Hippocampal formation (tissue), 2 donors: ENCODE data around the gene TRAFD1.
A peak's percentile ranks its signal among the peaks of the same experiment; 100 is the strongest.
"Not testable (repeated sequence)": the region's sequence is repeated elsewhere in the genome, so short reads cannot be mapped to it uniquely, and the experiment has no call there.

Experiments
- DNase-seq, 2 donors: peaks; one replicate each; lab custom pipeline; 2025; lab: John Stamatoyannopoulos, UW

TRAFD1 gene

GRCh38 chr12:112125250-112125999, at the start of gene TRAFD1:
TSS of gene TRAFD1 (plus strand) at chr12:112125560. CDS start at chr12:112130523, 4,963 bp downstream.
- DNase-seq = peak; percentile 97 to 99

GRCh38 chr12:112087055-112087850, 38.1 kb upstream of the TRAFD1 start:
- no peak for DNase-seq

- no peak for DNase-seq
Observed at GRCh38 chr12:112087851-112088250, 37.5 kb upstream of the TRAFD1 start.

GRCh38 chr12:112091563-112091962, 33.8 kb upstream of the TRAFD1 start:
- no peak for DNase-seq

GRCh38 chr12:112096070-112096469, 29.3 kb upstream of the TRAFD1 start:
- no peak for DNase-seq

- no peak for DNase-seq
Observed at GRCh38 chr12:112096667-112097066, 28.7 kb upstream of the TRAFD1 start.

- no peak for DNase-seq
Observed at GRCh38 chr12:112097641-112098040, 27.7 kb upstream of the TRAFD1 start.

- DNase-seq = not testable (repeated sequence)
Observed at GRCh38 chr12:112100500-112100899, 24.9 kb upstream of the TRAFD1 start.

- no peak for DNase-seq
Observed at GRCh38 chr12:112102127-112102526, 23.2 kb upstream of the TRAFD1 start.

- not testable (repeated sequence) for DNase-seq
Observed at GRCh38 chr12:112102746-112103145, 22.6 kb upstream of the TRAFD1 start.

GRCh38 chr12:112103758-112104503, 21.4 kb upstream of the TRAFD1 start:
- no peak for DNase-seq

- no peak for DNase-seq
Observed at GRCh38 chr12:112105891-112106290, 19.5 kb upstream of the TRAFD1 start.

- DNase-seq = no peak
Observed at GRCh38 chr12:112107306-112108201, 17.8 kb upstream of the TRAFD1 start.

- peak; percentile 85 to 86 for DNase-seq
Observed at GRCh38 chr12:112108202-112109079, 16.9 kb upstream of the TRAFD1 start, which contains the start of gene NAA25. TSS of gene NAA25 (minus strand) at chr12:112108783. CDS start at chr12:112108773, 10 bp downstream.

- DNase-seq = not testable (repeated sequence)
Observed at GRCh38 chr12:112110787-112111662, 14.3 kb upstream of the TRAFD1 start.

GRCh38 chr12:112111931-112112330, 13.4 kb upstream of the TRAFD1 start:
- DNase-seq = no peak

- no peak for DNase-seq
Observed at GRCh38 chr12:112112409-112113133, 12.8 kb upstream of the TRAFD1 start.

- no peak for DNase-seq
Observed at GRCh38 chr12:112115259-112116045, 9.9 kb upstream of the TRAFD1 start.
